C1 segment of cervical spinal cord (tissue), 14 donors: ENCODE results near the gene MRRF.
A peak's percentile ranks its signal among the peaks of the same experiment; 100 is the strongest.
"Not testable (repeated sequence)": the region's sequence is repeated elsewhere in the genome, so short reads cannot be mapped to it uniquely, and the experiment has no call there.

Experiments
- DNase-seq, 14 donors: peaks; one replicate each; lab custom pipeline; 2025; lab: John Stamatoyannopoulos, UW

MRRF gene

DNA sequence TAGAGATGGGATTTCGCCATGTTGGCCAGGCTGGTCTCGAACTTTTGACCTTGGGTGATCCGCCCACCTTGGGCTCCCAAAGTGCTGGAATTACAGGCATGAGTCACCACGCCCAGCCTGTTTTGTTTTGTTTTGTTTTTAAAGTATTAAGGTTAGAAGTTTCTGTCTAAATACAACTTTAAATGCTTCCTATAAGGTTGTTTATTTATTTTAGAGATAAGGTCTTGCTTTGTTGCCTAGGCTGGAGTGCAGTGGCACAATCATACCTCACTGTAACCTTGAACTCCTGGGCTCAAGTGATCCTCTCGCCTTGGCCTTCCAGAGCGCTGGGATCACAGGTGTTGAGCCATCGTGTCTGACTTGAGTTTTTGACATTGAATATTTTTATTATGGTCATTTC, 11.4 kb downstream of the MRRF start:
- DNase-seq, result no peak

DNA sequence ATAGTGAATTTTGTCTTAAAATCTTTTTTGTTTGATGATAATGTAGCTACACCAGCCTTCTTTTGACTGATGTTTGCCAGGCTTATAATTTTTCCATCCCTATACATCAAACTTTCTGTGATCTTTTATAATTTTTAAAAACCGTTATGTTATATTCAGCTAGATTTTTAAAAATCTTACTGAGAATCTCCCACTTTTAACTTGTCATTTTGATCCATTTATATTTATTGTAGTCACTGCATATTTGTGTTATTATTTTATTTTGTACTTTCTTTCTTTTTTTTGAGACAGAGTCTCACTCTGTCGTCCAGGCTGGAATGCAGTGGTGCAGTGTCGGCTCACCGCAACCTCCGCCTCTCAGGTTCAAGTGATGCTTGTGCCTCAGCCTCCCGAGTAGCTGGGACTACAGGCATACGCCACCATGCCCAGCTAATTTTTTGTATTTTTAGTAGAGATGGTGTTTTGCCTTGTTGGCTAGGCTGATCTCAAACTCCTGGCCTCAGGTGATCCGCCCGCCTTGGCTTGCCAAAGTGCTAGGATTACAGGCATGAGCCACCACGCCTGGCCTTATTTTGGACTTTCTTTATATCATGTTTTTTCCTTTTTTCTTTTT, 12.7 kb downstream of the MRRF start:
- no peak for DNase-seq

GRCh38 chr9:122281368-122281767, 16.7 kb downstream of the MRRF start:
- no peak for DNase-seq

DNA sequence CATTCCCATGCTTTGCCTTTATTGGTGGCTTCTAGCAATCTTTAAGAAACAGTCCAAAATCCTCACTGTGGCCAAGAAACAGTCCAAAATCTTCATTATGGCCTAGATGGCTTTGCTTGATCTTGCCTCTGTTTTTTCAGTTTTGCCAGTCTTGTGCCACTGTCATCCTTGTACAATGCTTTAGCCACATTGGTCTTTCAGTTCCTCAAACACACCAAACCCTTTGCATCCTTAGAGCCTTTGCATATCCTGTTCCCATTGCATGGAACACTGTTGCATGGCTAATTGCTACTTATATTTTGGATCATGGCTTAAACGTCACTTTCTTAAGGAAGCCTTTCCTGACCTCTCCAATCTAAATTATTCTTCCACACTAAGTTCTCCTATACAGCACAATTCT, 22.1 kb downstream of the MRRF start:
- DNase-seq, result no peak

GRCh38 chr9:122287214-122287720, 22.6 kb downstream of the MRRF start:
- DNase-seq, result no peak

GRCh38 chr9:122291458-122291857, 26.8 kb downstream of the MRRF start:
- DNase-seq, result no peak

DNA sequence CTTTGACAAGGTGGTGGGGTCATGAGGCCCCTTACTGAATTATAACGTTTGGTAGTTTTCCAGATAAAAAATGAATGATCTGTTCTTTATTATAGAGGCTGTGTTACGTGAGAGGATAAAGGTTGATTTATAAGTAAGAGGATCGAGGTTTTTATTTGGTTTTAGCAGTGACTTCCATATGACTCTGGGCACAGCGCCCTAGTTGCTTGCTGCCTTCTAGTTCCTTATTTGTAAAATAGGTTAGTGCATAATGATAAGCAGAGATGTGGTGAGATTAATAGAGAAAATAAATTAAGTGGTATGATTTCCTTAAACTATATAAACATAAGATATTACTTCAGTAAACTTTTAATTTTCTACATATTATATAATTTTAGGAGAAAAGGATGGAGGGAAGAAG, 29.8 kb downstream of the MRRF start:
- no peak for DNase-seq

- DNase-seq, result no peak
Observed at GRCh38 chr9:122297512-122297911, 32.8 kb downstream of the MRRF start.

DNA sequence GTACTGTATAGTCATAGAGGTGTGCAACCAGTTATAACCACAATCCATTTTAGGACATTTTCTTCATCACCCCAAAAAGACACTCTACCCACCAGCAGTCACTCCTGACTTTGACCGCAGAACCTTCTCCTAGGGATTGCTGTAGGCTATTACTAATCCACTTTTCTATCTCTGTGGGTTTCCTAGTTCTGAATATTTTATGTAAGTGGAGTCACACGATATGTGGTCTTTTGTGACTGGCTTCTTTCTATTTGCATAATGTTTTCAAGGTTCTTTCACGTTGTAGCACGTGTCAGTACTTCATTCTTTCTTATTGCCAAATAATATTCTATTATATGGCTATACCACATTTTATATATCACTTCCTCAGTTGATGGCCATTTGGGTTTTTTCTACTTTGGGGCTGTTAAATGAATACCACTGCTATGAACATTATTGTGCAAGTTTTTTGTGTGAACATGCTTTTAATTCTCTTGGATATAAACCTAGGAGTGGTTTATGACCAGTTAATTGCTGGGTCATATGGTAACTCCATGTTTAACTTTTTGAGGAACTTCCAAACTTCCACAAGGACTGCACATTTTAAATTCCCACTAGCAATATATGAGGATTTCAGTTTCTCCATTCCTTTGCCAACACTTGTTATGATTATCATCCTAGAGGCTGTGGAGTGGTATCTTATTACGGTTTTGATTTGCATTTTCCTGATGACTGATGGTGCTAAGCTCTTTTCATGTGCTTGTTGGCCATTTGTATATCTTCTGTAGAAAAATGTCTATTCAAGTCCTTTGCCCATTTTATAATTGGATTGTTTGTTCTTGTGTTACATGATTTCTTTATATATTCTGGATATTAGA, 37.8 kb downstream of the MRRF start:
- no peak for DNase-seq

DNA sequence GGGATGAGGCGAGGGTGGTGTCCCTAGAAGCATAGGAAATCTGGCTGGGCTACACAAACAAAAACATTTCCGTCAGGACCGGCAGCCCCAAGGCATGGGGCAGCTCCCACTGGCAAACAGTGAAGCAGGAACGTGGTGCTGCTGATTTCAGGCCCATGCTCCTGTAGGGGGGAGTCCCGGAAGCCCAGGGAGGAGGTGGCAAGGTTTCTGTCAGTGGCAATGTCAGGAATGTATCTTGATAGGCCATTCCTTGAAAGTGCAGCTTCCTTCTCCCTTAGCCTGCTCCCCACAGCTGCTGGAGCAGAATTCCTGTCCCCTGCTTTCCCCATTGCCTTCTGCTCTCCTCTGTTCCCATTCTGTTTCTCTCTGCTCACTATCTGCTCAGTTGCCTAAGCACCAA, 42.4 kb downstream of the MRRF start:
- no peak for DNase-seq

DNA sequence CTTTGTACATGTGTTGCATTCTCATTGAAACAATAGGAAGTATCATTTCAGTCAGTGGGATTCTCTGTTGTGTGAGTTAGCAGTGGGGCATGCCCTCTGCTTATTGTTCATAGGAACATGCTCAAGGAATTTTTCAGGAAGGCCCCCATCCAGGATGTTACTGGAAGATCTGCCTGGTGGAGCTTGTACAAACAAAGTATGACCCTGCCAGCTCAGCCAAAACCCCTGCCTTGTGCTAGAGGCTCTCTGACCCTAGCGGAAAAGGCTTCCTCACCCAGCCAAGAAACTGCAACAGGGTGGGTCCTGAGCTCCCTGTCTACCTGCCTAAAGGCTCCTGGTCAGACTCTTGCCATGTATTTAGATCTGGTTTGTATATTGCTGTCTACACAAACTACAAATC, 43.2 kb downstream of the MRRF start:
- DNase-seq, result no peak

- no peak for DNase-seq
Observed at GRCh38 chr9:122309861-122310260, 45.2 kb downstream of the MRRF start.

- no peak for DNase-seq
Observed at GRCh38 chr9:122314165-122314564, 49.5 kb downstream of the MRRF start.

GRCh38 chr9:122315534-122315933, 50.9 kb downstream of the MRRF start:
- DNase-seq, result no peak

- DNase-seq, result peak in 6 of 14 donors; percentile 17 to 45 (median 26)
Observed at GRCh38 chr9:122318284-122318683, 53.6 kb downstream of the MRRF start.

DNA sequence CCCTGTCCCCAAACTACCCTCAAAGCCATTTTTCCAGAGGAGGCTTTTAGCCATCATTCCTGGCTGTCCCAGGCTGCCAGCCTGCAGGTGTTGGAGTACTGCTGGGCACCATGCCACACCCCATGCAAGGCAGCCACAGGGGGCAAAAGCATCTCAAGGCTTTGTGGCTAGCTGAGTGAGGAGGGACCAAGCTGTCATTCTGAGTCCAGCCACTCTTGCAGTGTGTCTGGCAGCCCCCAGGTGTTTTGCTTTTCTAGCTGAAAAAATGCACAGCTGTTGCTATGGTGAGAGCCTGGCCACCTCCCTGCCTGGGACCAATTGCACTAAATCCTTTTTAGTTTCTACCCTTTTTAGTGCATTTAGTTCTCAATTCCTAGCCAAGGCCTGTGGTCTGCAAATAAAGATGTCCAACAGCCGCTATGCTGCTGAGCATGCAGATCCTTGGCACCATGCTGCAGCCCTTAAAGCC, 55.8 kb downstream of the MRRF start:
- DNase-seq, result peak in 1 of 14 donors; percentile 17

- DNase-seq, result peak in 2 of 14 donors; percentile 14 to 28
Observed at GRCh38 chr9:122322553-122322952, 57.9 kb downstream of the MRRF start.

GRCh38 chr9:122324665-122325064, 60.0 kb downstream of the MRRF start:
- not testable (repeated sequence) for DNase-seq

GRCh38 chr9:122325124-122325523, 60.4 kb downstream of the MRRF start:
- no peak for DNase-seq

GRCh38 chr9:122327175-122327574, 62.5 kb downstream of the MRRF start:
- no peak for DNase-seq

DNA sequence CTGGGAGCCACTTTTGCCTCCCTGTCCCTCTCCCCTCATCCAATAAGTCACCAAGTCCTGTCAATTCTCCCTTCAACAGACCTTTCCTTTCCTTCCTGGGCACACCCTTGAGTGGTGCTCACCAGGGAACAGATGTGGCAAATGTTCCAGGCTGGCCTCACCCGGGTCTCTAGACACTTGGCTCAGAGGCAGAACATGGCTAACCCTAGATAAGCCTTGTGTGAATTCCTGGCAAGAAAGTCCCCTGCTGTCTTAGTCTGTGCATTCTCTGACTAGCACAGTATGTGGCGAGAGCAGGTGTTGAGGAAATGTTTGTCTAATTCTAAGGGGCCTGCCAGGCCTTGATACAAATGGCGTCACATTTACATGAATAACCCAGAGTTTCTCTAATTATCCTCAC, 64.9 kb downstream of the MRRF start:
- no peak for DNase-seq

- DNase-seq, result not testable (repeated sequence)
Observed at GRCh38 chr9:122330466-122330865, 65.8 kb downstream of the MRRF start.

- DNase-seq, result no peak
Observed at GRCh38 chr9:122331523-122331927, 66.8 kb downstream of the MRRF start.
